Heart left ventricle (tissue), 16 donors: Measurements from ENCODE around the gene SCRN1. TPM values are rescaled to one million over a fixed set of nuclear protein-coding genes. Genes with fewer than 3 reads are reported as not detected.

Experiments used
- ATAC-seq, 4 donors: fragments of 200-7000 bp; cut with Tn5 transposase; one replicate each; pipeline ENCODE4 v1.9.1; 2020 to 2022; ENCODE audit warnings: moderate library complexity in 4 of 4, mild to moderate bottlenecking in 3 of 4, moderate number of reproducible peaks in 1 of 4
- DNase-seq, 5 donors: peaks; one replicate each; pipeline ENCODE4 v3.0.0-alpha.2; 2020
- H3K27ac ChIP-seq, 12 donors: fragments of 200-600 bp; sonication (generic) in 4 of 12; one replicate each; pipeline versions ENCODE4 v1.5.0 to v1.8.0; 2016 to 2022; ENCODE audit warnings: mild to moderate bottlenecking in 2 of 12
- H3K27me3 ChIP-seq, 9 donors: fragments of 200-600 bp; sonication (generic) in 2 of 9; one replicate each; pipeline versions ENCODE4 v1.5.1 to v1.8.0; 2016 to 2022; ENCODE audit warnings: mild to moderate bottlenecking in 3 of 9
- H3K36me3 ChIP-seq, 9 donors: fragments of 200-600 bp; sonication (generic) in 2 of 9; one replicate each; pipeline versions ENCODE4 v1.5.0 to v1.8.0; 2018 to 2022; ENCODE audit warnings: mild to moderate bottlenecking in 2 of 9
- H3K4me1 ChIP-seq, 12 donors: fragments of 200-600 bp; sonication (generic) in 4 of 12; one replicate each; pipeline versions ENCODE4 v1.5.0 to v1.8.0; 2016 to 2022; ENCODE audit warnings: mild to moderate bottlenecking in 3 of 12
- H3K4me3 ChIP-seq, 12 donors: fragments of 200-600 bp; sonication (generic) in 4 of 12; one replicate each; pipeline versions ENCODE4 v1.5.0 to v1.8.0; 2017 to 2022; ENCODE audit warnings: mild to moderate bottlenecking in 9 of 12, moderate library complexity in 4 of 12
- H3K9me3 ChIP-seq, 12 donors: fragments of 200-600 bp; sonication (generic) in 4 of 12; one replicate each; pipeline versions ENCODE4 v1.5.0 to v1.8.0; 2016 to 2022; ENCODE audit warnings: mild to moderate bottlenecking in 1 of 12
- POLR2A ChIP-seq, 2 donors: fragments of 450-650 bp; IDR thresholded peaks; one replicate each; pipeline ENCODE4 v1.6.1; 2017; ENCODE audit warnings: antibody characterized with exemption in 2 of 2, mild to moderate bottlenecking in 2 of 2, moderate library complexity in 2 of 2
- WGBS, 4 donors: extraction: QIAGEN DNeasy Blood & Tissue Kit in 2 of 4; methylation state at CpG; one replicate each; pipeline versions ENCODE4 v1.1.5 to v1.1.7; 2013 to 2018; 5-methylcytosine and 5-hydroxymethylcytosine counted together
- intact Hi-C, 10 donors: fragments of 100-400 bp; cut with DNase I; formaldehyde crosslinking; loops; one replicate each; pipeline versions ENCODE4 v1.11.1 to v1.14.2; 2022
- polyA plus RNA-seq, 2 donors: library from polyadenylated mRNA; stranded (reverse); fragments of 200-250 nt; gene quantifications; one replicate each; pipeline ENCODE4 v1.2.3, GENCODE V29; 2013
- total RNA-seq, 9 donors: library from RNA; depleted of rRNA in 2 of 9; stranded (reverse); fragments of >200 nt in 2 of 9; fragmentation: NEBNext Ultra II Directional in 3 of 9; extraction: Animal tissue kit (Norgen Biotek cat#: 25700) in 3 of 9; gene quantifications; one replicate each; pipeline versions ENCODE4 v1.1.0 to v1.2.4, GENCODE V29; 2016 to 2023
- TF ChIP-seq, protein P1 (sequence below), 12 donors: fragments of 200-600 bp; sonication (generic) in 4 of 12; IDR thresholded peaks; one replicate each; pipeline versions ENCODE4 v1.5.0 to v1.8.0; 2018 to 2022; ENCODE audit warnings: antibody characterized with exemption in 12 of 12, mild to moderate bottlenecking in 5 of 12
- donor health status: ischemic (EF 13 %, LVEDD 7.1; RV severe dilation, severe dysfunction).
- donor health status: healthy with polysubstance abuse.
- donor health status: DM: no; HTN: yes; CAD: no.
- donor health status: DM: no; HTN: no; CAD: no.
- donor health status: ischemic (EF 25% LVEDD 6.9; RV normal size, moderate dysfunction).
- donor health status: ischemic (EF 25% LVEDD 5.7; RV mildly dilated, moderate dysfunction).
- donor health status: healthy.
- donor health status: DM: yes; HTN: yes; CAD: no.
- donor health status: ischemic (EF 35%, LVEDD 5.7; RV mildly dilated, moderate dysfunction).
- donor health status: nonischemic (EF 11% LVEDD 7.7; RV severe dilation, severe dysfunction).
- donor health status: DM: yes; HTN: yes; CAD: no.
- donor health status: PGD.
- donor health status: ischemic (EF 29% LVEDD 5.4; RV normal size, mild dysfunction).
- donor health status: nonischemic (EF 23%, LVEDD 6.1; RV moderate dilation, normal function).

SCRN1 gene
- total and polyA plus RNA-seq, 11 donors = 2.7 to 40.2 (median 20.1) TPM

DNA sequence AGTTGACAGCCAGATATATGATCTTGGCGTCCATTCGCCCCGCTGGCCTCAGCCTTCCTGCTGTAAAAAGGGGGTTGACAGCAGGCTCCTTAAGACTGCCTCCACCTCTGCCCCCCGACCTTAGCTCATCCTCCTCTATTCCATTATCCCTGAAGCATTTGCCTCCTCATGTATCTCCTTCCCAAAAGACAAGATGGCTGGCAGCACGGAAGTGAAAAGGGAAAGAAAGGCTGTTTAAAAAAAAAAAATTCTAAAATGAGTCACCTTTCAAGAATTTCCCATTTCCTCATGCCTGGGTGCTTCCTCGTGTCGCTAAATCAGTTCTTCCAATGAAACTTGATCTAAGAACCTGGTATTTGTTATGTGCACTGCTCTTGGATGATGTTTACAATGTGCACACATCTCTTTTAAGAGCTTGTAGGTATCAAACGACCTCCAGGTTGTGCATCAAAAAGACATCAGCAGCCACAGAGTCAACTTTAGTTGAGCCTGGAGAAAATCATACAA, 1.7 kb downstream of the SCRN1 start:
- H3K9me3 ChIP-seq = peaks cover 0 to 8% (median 3%) of the 10 kb centered on the region in 12 donors
- TF ChIP-seq POLR2A (IDR thresholded peaks at IDR 0.05) = no peak
- TF ChIP-seq, protein P1, sequence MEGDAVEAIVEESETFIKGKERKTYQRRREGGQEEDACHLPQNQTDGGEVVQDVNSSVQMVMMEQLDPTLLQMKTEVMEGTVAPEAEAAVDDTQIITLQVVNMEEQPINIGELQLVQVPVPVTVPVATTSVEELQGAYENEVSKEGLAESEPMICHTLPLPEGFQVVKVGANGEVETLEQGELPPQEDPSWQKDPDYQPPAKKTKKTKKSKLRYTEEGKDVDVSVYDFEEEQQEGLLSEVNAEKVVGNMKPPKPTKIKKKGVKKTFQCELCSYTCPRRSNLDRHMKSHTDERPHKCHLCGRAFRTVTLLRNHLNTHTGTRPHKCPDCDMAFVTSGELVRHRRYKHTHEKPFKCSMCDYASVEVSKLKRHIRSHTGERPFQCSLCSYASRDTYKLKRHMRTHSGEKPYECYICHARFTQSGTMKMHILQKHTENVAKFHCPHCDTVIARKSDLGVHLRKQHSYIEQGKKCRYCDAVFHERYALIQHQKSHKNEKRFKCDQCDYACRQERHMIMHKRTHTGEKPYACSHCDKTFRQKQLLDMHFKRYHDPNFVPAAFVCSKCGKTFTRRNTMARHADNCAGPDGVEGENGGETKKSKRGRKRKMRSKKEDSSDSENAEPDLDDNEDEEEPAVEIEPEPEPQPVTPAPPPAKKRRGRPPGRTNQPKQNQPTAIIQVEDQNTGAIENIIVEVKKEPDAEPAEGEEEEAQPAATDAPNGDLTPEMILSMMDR (IDR thresholded peaks at IDR 0.05) = no peak
- 63 to 71% (median 65%) methylated on average over 8 of the region's 8 CpGs for WGBS, 4 donors
- no peak for DNase-seq
- intact Hi-C loops = loop anchor here in 1 of 10 donors (5.0 kb wide), 1 partner anchor 39 kb away; the partner anchor contains the start of genes FKBP14 and PLEKHA8
- H3K27me3 ChIP-seq = peaks cover 0 to 24% (median 0%) of the 10 kb centered on the region in 9 donors
- peaks cover 0 to 19% (median 3%) of the 10 kb centered on the region in 12 donors for H3K4me1 ChIP-seq
- peak in 2 of 4 donors; percentile 14 to 39 for ATAC-seq
- peak overlapping the region in 10 of 12 donors; percentile 63 to 91 (median 80) for H3K27ac ChIP-seq
- peak overlapping the region in 8 of 12 donors; percentile 74 to 95 (median 90) for H3K4me3 ChIP-seq
- no peaks in the 10 kb centered on the region for H3K36me3 ChIP-seq

DNA sequence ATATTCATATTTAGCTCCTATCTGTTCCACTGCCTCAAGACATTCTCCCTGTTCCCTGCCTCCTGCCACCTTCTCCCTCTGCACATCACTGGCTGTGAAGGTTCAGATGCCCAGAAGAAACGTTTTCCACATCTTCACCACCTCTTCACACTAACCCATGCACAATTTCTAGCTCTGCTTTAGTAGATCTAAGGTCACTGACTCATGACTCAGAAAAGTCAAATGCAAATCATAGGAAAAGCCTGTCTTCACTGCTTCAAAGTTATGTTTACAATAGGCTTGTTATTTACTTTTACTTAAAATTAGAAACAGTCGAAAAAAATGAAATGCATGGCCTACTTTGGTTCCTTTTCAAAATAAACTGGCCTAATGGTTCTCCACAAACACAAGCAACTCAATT, 2.5 kb downstream of the SCRN1 start:
- Histone ChIP-seq H3K36me3 (no peaks in the 10 kb centered on the region), H3K27me3 (peaks cover 0 to 24% (median 0%) of the 10 kb centered on the region in 9 donors), H3K27ac (peak overlapping the region in 3 of 12 donors; percentile 78 to 88 (median 88)), H3K4me3 (no peak overlapping the region), H3K4me1 (peaks cover 0 to 19% (median 3%) of the 10 kb centered on the region in 12 donors), H3K9me3 (peaks cover 0 to under 1% (median 0%) of the 10 kb centered on the region in 12 donors)
- DNase-seq (no peak), ATAC-seq (no peak)
- TF ChIP-seq, protein P1 (IDR thresholded peaks at IDR 0.05) = no peak
- no peak for TF ChIP-seq POLR2A (IDR thresholded peaks at IDR 0.05)
- WGBS, 4 donors = 66 to 80% (median 72%) methylated on average over 2 of the region's 2 CpGs
- intact Hi-C loops = loop anchor here in 1 of 10 donors (5.0 kb wide), 1 partner anchor 40 kb away; the partner anchor contains the start of genes FKBP14 and PLEKHA8

DNA sequence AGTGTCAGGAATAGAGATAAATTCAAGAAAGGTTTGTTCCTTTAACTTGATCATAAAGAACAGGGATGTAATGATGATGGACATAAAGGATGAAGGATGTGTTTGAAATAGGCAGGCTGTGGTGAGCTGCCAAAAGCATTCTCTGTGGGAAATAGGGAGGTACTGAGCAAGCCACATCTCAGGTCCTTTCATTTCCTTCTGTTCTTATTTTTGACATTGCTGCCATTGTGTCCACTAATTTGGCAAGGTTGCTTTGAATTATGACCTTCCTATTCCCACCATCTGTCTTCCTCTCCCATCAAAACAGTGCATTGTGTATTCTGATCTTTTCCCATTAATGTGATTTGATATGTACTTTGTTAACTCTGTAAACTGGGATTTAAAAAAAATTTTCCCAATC, 9.4 kb downstream of the SCRN1 start:
- ATAC-seq (no peak), DNase-seq (no peak)
- Histone ChIP-seq H3K36me3 (no peaks in the 10 kb centered on the region), H3K27me3 (no peaks in the 10 kb centered on the region), H3K4me1 (peaks cover 0 to 12% (median 2%) of the 10 kb centered on the region in 12 donors), H3K27ac (no peak overlapping the region), H3K9me3 (no peaks in the 10 kb centered on the region), H3K4me3 (no peak overlapping the region)
- TF ChIP-seq POLR2A (IDR thresholded peaks at IDR 0.05) = no peak
- TF ChIP-seq, protein P1 (IDR thresholded peaks at IDR 0.05) = no peak
- intact Hi-C loops = no loop called here

DNA sequence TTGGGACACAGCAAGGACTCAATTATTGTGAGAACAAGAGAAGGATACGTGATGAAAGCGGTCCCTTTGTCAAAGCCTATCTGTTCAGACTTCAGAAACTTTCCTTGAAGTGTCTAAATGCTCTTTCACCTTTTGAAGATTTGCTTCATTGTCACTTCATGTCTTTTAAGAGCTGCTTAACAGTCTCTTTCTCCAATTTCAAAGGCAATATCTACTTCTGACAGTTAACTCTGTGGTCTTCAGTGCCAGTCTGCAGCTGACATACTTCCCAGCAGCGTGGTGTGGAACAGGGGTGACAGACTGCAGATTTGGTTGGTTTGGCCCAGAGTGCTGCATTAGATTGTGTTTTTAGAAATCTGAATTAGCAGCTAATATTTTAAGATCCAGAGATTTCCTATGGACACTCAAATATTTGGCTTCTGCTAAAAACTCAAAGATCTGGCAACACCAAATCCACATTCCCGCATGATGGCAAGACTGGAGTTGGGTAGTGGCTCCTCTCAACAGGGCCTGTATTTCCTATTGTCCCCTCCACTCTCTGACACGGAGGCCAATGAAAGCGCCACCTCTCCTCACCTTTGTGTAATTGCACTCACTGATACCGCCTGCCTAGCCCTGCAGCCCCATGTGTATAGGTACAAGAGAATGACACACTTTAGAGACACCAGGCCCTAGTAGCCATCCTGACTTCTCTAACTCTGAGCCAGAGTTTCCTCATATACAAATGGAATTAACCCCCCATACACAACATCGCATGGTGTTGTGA, 11.5 kb downstream of the SCRN1 start:
- Histone ChIP-seq H3K27me3 (no peaks in the 10 kb centered on the region), H3K4me3 (no peak overlapping the region), H3K9me3 (no peaks in the 10 kb centered on the region), H3K4me1 (peaks cover 0 to 12% (median 2%) of the 10 kb centered on the region in 12 donors), H3K36me3 (no peaks in the 10 kb centered on the region), H3K27ac (no peak overlapping the region)
- no peak for TF ChIP-seq POLR2A (IDR thresholded peaks at IDR 0.05)
- TF ChIP-seq, protein P1 (IDR thresholded peaks at IDR 0.05) = no peak
- ATAC-seq (no peak), DNase-seq (no peak)
- intact Hi-C loops = no loop called here
- 88 to 94% (median 90%) methylated on average over 8 of the region's 8 CpGs for WGBS, 4 donors
